Kidney glomerular epithelial cell (primary cell): ENCODE measurements around the gene TMEM106C.
"Not testable (repeated sequence)": the region's sequence is repeated elsewhere in the genome, so short reads cannot be mapped to it uniquely, and the experiment has no call there.

ENCODE experiments used
- DNase-seq: peaks from one replicate; lab custom pipeline; 2025; lab: John Stamatoyannopoulos, UW

Gene TMEM106C

DNA sequence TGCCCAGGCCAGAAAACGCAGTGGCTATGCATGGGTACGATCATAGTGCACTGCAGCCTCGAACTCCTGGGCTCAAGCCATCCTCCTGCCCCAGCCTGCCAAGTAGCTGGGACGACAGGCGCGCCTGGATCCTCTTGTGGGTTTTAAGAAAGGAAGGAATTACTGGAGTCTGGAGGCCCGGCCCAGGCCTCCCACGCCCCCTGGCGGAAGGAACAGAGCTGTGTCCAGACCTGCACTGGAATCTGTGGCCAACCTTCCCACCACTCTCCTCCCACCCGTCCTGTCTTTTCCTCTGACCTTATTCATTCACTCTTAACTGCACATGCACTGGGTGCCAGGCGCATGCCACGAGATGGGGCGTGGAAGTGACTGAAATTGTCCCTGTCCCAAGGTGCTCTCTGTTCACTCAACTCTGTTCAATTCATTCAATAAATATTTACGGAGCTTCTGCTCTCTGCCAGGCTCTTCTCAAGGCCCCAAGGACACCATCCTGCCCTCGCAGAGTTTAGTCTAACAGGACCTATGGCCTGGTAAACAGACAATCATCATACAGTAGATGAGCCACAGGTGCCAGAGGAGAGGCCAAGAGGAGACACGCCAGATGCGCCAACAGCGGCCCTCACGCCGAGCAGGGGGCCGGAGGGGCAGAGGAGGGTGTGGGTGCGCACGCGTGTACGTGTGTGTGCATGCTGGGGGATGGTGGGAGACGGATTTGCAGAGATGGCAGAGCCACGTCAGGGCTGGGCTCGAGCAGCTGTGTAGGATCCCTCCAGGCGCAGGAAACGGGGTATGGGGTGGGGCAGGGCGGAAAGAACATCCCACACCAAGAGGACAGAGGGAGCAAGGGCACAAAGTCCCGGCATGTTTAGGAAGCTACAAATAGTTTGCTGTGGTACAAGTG lies 13.7 kb upstream of the TMEM106C start:
- peak; percentile 67 for DNase-seq

DNA sequence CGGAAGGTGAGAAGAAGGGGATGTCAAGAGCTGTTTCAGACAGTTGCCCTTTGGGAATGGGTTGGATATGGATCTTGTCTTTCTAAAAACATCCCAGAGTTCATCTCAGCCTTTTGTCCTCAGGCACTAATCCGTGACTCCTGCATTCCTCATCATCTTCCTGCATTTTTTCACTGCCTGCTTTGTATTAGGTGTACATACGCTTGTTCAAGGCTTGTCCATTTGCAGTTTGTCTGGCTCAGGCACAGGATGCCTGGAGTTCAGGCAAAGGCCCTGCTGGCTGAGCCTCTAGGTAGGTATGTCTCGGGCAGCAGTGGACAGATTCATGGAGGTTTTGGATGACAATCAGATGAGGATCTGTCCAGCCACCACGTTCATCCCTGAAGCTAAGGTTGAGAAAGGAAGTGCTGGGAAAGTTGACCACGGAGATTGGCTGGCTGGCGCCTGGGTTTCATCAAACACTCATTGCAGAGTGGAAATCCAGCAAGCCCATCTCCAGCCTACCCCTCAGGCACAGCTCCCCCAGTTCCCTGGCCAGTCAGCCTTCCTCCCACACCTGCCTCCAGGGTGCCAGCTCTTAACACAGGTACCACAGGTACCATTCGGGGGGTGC lies 12.4 kb upstream of the TMEM106C start:
- peak; percentile 5 for DNase-seq

DNA sequence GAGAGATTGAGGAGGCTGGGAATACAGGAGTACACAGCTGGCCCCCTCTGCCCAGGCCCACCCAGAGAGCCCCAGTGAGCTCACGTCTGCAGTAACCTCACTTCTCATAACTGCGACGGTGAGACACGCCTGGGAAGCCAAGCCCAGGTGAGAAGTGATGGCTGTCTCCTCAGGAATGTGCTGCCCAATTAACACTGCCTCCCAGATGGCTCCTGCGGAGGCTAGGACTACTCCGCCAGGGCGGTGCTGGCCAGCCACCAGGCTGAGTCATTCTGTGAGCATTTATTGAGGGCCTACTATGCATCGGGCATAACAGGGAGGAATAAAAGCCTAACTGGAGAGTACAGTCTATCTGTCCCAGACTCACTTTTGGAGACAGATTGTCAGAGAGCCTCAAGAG lies 9.3 kb upstream of the TMEM106C start:
- no peak for DNase-seq

DNA sequence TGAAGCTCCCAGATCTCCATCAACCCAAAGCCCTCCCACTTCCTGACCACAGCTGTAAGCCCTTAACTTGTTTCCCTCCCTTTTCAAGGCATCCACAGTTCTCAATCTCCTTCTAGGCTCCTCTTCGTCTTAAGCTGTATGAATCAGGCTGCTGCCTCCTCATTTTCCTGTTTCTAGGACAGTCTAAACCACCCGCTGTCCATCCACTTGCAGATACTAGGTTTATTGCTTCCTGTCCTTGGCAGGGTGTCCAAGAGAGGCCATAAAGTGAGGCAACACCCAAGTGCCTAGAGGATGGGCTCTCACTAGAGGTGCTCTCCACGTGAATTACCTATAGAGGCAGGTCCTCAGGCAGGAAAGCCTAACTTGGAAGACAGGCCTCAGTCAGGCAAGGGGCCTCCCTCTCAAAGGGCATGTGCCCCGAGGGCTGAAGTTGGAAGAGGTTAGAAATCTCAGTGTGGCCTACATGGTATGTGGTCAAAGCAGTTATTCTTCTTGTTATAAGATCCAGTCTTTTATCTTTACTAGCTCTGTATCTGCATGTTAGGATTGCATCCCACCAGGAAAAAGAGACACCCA lies 8.8 kb upstream of the TMEM106C start:
- no peak for DNase-seq

DNA sequence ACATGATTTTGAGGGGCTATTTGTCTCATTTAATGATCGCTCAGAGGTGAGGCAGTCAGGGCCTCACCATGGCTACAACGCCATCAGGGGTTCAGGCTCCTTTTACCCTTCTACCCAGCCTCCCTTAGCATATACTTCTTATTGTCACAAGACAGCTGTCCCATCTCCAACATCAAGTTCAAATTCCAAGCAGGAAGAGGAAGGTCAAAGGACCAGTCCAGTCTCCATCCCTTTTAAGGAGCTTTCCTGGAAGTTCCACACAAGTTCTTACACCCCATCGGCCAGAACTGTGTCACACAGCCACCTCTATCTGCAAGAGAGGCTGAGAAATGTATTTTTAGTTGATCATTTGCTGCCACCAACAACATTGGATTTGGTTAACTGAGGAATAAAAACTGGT lies 8.3 kb upstream of the TMEM106C start:
- DNase-seq = no peak

DNA sequence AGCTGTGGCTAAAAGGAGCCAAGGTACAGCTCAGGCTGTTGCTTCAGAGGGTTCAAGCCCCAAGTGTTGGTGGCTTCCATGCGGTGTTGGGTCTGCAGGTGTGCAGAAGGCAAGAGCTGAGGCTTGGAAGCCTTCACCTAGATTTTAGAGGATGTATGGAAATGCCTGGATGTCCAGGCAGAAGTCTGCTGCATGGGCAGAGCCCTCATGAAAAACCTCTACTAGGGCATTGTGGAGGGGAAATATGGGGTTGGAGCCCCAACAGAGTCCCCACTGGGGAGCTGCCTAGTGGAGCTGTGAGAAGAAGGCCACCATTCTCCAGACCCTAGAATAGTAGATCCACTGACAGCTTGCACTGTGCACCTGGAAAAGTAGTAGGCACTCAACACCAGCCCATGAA lies 5.7 kb upstream of the TMEM106C start:
- DNase-seq = not testable (repeated sequence)

DNA sequence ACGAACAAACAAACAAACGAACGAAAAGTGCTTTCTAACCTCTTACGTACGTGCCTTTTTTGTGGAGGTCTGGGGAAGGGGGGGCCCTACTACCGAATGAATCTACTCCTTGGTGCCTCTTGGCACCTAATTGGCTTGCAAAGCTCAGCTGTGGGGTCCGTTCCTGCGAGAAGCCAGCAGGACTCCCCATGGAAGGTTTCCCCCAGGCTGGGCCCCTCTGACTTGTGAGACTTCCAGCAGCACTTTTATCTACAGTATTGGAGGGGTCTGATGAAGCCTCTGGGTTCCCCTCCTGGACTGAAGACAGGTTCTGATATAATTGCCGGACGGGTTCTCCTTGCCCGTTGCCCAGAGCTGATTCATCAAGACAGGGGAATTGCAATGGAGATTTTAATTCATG lies 1.2 kb upstream of the TMEM106C start:
- no peak for DNase-seq

DNA sequence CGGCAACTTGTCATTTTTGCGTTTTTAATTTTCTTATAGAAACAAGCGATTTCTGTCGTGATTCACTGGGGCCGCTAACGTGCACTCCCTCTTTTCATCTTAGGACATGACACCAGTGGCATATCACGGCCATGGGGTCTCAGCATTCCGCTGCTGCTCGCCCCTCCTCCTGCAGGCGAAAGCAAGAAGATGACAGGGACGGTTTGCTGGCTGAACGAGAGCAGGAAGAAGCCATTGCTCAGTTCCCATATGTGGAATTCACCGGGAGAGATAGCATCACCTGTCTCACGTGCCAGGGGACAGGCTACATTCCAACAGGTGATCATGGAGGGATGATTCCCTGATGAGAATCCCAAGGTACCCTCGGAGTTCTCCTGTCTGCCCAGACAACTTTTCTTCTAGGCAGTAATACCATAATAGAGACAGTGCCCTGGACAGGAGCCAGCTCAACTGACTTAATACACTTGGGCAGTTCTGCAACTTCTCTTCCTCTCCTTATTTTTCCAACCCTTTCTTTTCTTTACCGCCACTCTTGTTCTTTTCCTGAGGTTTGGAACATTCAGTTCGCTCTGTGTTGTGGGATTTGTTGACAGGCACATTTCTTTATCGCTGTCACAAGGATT lies 821 bp downstream of the TMEM106C start:
- no peak for DNase-seq

DNA sequence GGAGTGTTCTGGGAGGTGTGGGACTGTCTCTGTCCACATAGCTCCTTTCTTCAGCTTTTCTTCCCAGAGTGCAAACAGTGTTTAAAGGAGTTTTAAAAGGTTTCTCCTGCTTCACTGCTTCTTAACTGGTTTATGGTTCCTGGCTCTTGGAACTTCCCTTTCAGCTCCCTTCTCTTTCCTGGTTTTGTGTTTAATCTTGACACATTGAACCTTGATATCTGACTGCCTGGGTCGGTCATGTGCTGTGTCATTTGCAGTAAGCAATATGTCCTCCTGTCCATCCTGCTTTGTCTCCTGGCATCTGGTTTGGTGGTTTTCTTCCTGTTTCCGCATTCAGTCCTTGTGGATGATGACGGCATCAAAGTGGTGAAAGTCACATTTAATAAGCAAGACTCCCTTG lies 2.2 kb downstream of the TMEM106C start:
- DNase-seq = no peak

DNA sequence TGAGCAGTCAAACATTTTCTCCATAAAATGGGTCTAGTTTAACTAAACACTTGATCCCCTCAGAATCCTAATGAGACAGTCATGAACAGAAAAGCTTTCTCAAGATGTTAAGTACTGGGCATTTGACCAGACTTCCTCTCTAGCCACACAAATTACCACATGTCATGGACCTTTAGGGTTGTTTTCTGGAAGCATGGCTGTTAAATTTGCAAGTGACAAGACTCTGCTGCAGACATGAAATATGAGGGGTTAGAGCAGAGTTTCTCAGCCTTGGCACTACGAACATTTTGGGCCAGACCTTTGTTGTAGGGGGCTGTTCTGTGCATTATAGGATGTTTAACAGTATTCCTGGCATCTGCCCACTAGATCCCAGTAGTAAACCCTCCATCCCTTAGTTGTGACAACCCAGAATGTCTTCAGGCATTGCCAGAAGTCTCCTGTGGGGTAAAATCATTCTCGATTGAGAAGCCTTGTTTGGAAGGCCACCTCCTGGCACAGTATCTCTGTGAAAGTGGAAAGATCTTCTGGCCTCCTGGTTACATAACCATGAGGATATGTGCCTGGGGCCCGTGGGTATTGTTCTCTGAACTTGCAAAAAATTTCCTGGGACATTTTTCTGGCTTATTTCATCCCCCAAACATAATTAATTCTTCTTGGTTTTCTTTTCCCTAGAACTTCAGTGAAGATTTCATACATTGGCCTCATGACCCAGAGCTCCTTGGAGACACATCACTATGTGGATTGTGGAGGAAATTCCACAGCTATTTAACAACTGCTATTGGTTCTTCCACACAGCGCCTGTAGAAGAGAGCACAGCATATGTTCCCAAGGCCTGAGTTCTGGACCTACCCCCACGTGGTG lies 4.3 kb downstream of the TMEM106C start:
- no peak for DNase-seq

DNA sequence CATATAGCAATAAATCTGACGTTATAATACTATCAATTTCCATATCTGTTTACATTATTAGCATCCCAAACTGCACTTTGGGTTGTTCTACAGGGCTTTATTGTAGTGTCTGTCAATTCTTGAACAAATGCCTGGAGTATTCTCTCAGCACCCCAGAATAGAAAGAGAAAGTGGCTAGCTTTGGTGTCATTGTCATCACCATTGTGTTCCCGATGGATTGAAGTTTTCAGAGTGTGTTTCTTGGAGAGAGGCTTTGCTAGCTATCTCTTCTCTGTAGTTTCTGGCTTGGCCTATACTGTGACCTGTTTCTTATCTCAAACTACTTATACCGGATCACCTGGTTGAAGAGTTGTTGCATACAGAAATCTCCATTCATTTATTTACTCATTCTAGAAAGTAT lies 6.4 kb downstream of the TMEM106C start:
- no peak for DNase-seq

DNA sequence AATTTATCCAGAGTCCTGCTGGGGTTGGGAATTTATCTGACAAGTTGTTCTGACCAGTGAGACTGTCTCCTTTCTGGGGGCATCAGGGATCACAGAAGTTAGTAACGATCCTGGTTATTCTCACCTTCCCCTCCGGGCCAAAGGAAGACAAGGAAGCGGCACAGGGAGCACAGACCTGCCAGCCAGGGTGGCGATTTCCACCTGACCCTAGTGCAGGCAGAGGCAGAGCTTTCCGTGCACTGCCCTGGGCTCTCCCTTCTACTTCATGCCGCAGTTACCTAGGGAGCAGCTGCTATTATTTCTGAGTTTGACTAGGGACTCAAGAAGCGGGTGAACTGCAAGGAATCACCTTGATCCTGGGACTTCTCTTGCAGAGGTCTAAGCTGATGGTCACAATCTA lies 7.4 kb downstream of the TMEM106C start:
- DNase-seq = no peak

DNA sequence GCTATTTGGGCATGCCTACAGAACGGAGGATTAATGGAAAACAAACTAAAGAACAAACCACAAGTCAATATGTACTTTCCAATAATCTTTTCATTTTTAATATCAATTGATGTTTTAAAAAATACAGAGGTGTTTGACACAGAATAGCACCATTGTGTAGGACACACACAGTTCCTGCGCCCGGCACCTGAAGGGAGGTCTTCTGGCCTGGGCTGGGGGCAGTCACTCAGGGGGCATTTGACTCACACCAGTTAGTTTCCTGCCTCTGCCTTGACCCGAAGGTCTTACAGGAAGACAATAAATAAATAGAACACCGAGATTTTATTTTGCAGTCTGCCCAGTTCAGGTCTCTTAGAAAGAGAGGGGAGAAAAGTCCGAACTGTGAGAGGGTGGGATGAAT lies 9.5 kb downstream of the TMEM106C start:
- DNase-seq = no peak

DNA sequence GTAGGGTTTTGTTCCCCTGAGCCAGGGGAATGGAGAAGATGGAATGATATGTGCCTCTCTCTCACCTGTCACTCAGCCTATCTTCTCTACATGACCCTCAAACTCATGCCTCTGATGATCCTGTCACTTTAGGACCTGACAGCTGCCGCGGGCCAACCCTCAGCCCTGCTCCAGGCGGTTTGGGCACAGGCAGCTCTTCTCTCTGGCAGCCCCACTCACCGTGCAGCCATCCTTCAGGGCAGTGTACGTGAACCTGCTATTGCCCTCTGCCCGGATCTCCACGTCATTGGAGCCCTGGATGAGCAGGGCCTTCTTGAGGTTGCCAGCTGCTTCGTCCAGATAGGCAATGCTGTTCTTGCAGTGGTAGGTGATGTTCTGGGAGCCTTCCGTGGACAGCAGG lies 10.5 kb downstream of the TMEM106C start:
- no peak for DNase-seq

DNA sequence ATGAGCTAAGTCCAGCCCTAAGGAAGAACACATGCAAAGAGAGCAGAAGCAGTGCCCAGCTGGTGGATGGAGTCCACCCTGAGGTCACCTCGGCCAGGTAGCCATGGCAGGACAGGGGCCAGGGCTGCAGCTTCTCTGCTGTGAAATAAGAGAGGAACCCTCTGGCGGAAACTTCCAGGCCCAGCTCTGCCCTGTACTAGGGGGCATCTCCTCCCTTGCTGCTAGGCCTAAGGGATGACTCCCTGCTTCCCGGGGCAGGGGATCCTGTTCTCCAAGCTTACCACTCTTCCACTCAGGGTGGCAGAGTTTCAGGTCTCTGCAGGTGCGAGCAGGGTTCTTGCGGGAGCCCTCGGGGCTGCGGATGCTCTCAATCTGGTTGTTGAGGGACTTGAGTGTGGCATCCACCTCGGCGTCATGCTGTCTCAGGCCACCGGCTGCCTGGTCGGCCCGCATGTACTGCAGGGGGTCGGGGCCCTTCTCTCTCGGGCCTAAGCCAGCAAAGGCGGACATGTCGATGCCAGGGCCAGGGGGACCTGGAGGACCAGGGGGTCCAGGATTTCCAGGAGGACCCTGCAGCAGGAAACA lies 11.7 kb downstream of the TMEM106C start:
- no peak for DNase-seq

DNA sequence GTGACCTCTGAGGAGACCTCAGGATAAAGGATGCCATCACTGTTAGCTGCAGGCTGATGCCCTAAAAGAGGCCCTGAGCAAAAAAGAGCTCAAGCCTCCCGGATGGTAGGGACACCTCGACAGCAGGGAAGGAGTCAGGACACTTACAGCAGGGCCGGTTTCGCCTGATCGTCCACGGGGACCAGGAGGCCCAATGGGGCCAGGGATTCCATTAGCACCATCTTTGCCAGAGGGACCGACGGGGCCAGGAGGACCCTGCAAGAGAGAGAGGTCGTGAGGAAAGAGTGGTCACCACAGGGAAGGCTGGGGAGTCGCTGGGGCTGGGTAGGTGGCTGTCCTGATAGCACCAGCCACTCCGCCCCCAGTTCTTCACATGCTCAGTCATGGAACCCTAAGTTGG lies 12.4 kb downstream of the TMEM106C start:
- DNase-seq = no peak

DNA sequence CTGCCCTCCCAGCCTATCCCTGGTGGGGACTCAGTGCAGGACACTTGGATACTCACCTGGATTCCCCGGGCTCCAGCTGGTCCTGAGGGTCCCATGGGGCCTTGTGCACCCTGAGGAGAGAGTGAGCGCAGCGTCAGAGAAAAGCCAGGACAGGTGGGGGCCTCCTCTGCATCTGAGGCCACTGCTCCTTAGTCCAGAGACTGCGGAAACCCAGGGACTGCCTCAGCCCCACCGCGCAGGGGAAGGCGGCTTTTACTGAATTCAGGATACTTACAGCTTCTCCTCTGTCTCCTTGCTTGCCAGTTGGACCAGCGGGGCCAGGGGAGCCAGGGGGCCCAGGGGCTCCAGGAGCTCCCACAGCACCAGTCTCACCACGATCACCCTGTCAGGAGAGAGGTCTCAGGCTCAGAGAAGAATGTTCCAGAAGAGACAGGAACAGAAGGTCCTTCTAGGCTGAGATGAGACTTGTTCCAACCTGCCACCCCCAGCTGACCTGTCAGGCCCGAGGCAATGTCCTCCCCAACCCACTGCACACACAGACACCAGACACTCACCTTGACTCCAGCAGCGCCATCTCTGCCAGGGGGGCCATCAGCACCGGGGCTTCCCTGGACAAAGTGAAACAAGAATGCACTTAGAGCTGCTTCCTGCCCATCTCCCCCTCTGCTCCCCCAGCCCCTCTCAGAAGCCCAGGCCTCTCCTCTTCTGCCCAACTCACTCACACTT lies 13.8 kb downstream of the TMEM106C start:
- DNase-seq = no peak

DNA sequence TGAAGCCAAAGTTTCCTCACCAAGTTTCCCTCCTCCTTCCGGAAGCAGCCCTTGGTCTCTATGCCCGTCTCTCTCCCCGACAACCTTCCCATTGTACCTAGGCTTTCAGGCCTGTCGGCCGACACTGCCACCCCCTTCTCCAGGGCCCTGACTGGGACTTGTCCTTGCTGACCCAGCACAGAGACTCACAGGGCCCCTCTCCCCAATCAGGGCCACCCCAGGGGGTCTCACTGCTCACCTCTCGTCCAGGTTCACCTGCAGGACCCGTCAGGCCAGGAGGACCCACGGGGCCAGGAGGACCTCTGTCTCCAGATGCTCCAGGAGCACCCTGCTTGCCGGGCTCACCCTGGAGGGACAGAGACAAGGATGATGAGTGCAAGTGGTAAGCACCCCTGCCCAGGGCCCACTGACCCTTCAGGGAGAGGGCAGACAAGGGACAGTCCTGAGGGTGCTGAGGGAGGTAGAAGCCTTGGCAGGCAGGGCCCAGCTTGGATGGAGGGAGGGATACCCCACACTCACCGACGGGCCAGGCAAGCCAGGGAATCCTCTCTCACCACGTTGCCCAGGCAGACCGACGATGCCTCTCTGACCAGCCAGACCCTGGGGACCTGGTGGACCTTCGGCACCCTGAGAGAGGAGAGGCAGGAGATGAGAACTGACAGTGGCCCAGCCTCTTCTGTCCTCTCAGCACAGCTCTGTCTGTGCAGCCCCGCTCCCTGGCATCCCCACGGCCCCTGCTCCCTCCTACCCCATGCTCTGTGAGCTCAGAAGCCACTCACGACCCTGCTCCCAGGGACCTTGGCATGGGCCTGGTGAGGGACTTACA lies 14.6 kb downstream of the TMEM106C start:
- no peak for DNase-seq

DNA sequence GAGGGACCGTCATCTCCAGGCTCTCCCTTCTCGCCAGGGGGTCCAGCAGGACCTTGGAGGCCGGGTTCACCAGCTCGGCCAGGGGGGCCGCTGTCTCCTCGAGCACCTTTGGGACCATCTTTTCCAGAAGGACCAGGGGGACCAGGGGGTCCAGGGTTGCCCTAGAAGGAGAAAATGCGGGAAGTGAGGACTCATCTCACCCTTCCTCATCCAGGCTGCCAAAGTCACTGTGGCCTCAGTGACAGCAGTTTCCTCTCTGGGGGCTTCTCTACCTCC lies 15.1 kb downstream of the TMEM106C start:
- DNase-seq = no peak

DNA sequence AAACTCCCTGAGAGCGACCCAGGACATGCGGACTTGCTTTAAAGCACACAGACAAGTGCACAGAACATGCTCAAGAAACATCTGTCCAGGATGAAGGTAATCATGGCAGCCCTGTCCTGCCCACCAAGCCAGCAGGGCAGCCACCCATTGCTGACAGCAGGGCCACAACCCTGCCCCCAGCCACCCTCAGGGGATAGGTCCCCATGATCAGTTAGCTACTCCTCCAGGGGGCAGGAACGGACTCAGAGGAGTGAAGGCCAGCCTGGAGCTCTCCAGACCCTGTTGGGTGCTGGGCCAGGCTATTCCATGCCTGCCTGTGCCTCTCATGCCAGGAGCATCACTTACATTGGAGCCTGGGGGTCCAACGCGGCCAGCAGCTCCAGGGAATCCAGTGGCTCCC lies 15.8 kb downstream of the TMEM106C start:
- DNase-seq = no peak
